Mesendoderm (in vitro differentiated cells): ENCODE measurements around the gene SPATA19.

ENCODE experiments used
- DNase-seq: peaks from one replicate; pipeline ENCODE4 v3.0.0; 2013
- H2AK5ac ChIP-seq: 2 replicates; pipeline ENCODE4 v1.6.1; 2013; ENCODE audit warnings: low read length, inconsistent platforms
- H2BK120ac ChIP-seq: 2 replicates; pipeline ENCODE4 v1.6.1; 2013; ENCODE audit warnings: low read depth, mild to moderate bottlenecking, low read length, moderate library complexity, mixed read lengths
- H2BK15ac ChIP-seq: replicated peaks from 2 replicates; pipeline ENCODE4 v1.6.1; 2013; ENCODE audit warnings: low read depth, mild to moderate bottlenecking, moderate library complexity
- H2BK5ac ChIP-seq: 2 replicates; pipeline ENCODE4 v1.6.1; 2013; ENCODE audit warnings: low read length, inconsistent platforms
- H3K18ac ChIP-seq: 2 replicates; pipeline ENCODE4 v1.6.1; 2013; ENCODE audit warnings: mild to moderate bottlenecking, low read length, mixed read lengths
- H3K23ac ChIP-seq: one replicate; pipeline ENCODE4 v1.6.1; 2013; ENCODE audit warnings: low read length
- H3K27ac ChIP-seq: 2 replicates; pipeline ENCODE4 v1.5.1; 2013; ENCODE audit warnings: low read depth, mild to moderate bottlenecking, inconsistent platforms, low read length, moderate library complexity
- H3K27me3 ChIP-seq: 2 replicates; pipeline ENCODE4 v1.6.1; 2013; ENCODE audit warnings: low read length, control low read depth, mild to moderate bottlenecking, inconsistent platforms; ENCODE audit not compliant: insufficient read depth, poor library complexity
- H3K36me3 ChIP-seq: 2 replicates; pipeline ENCODE4 v1.6.1; 2013; ENCODE audit warnings: low read length, inconsistent platforms; ENCODE audit not compliant: control insufficient read depth, insufficient read depth
- H3K4ac ChIP-seq: one replicate; pipeline ENCODE4 v1.6.1; 2013; ENCODE audit warnings: low read depth, mild to moderate bottlenecking, low read length, moderate library complexity
- H3K4me1 ChIP-seq: 2 replicates; pipeline ENCODE4 v1.6.1; 2013; ENCODE audit warnings: low read depth, low read length, inconsistent platforms; ENCODE audit not compliant: control insufficient read depth
- H3K4me2 ChIP-seq: 2 replicates; pipeline ENCODE4 v1.6.1; 2013; ENCODE audit warnings: low read length
- H3K4me3 ChIP-seq: 2 replicates; pipeline ENCODE4 v1.5.1; 2013; ENCODE audit warnings: mild to moderate bottlenecking, low read length
- H3K56ac ChIP-seq: one replicate; pipeline ENCODE4 v1.6.1; 2013; ENCODE audit warnings: low read length
- H3K79me1 ChIP-seq: 2 replicates; pipeline ENCODE4 v1.6.1; 2013; ENCODE audit warnings: low read length, inconsistent platforms
- H3K79me2 ChIP-seq: 2 replicates; pipeline ENCODE4 v1.6.1; 2013; ENCODE audit warnings: mild to moderate bottlenecking, low read length; ENCODE audit not compliant: control insufficient read depth, insufficient read depth
- H3K9ac ChIP-seq: 2 replicates; pipeline ENCODE4 v1.6.1; 2013; ENCODE audit warnings: low read length, inconsistent platforms
- H4K5ac ChIP-seq: one replicate; pipeline ENCODE4 v1.6.1; 2013; ENCODE audit warnings: low read length
- H4K8ac ChIP-seq: one replicate; pipeline ENCODE4 v1.6.1; 2013; ENCODE audit warnings: low read depth, mild to moderate bottlenecking, control low read depth, low read length, moderate library complexity
- WGBS: extraction: QIAGEN DNeasy Blood & Tissue Kit; methylation state at CpG from one replicate; pipeline ENCODE4 v1.1.7; 2013; ENCODE audit warnings: low lambda C conversion rate, missing lambda C conversion rate; ENCODE audit not compliant: insufficient coverage; ENCODE audit errors: extremely low coverage; 5-methylcytosine and 5-hydroxymethylcytosine counted together

The SPATA19 gene

GRCh38 chr11:133814588-133815100 lies 30.7 kb downstream of the SPATA19 start:
- Histone ChIP-seq H2AK5ac (no peak overlapping the region), H4K8ac (no peak overlapping the region), H3K79me2 (no peaks in the 10 kb centered on the region), H4K5ac (no peak overlapping the region), H3K27me3 (no peaks in the 10 kb centered on the region), H3K4ac (no peak overlapping the region), H2BK120ac (no peak overlapping the region), H3K9ac (no peak overlapping the region), H3K27ac (no peak overlapping the region), H3K4me2 (no peak overlapping the region), H3K18ac (no peak overlapping the region), H3K23ac (no peak overlapping the region), H3K4me1 (peaks cover 2% of the 10 kb centered on the region), H3K79me1 (no peaks in the 10 kb centered on the region), H3K56ac (no peak overlapping the region), H2BK15ac (no peak overlapping the region), H2BK5ac (no peak overlapping the region), H3K4me3 (no peak overlapping the region), H3K36me3 (no peaks in the 10 kb centered on the region)
- no CpG with 5 or more reads among the region's 8 CpGs for WGBS
- DNase-seq = peak; percentile 29

- H3K79me2 ChIP-seq = no peaks in the 10 kb centered on the region
- H3K56ac ChIP-seq = peak overlapping the region; percentile 25
- H3K18ac ChIP-seq = no peak overlapping the region
- H2BK15ac ChIP-seq = no peak overlapping the region
- H2BK120ac ChIP-seq = no peak overlapping the region
- H3K9ac ChIP-seq = no peak overlapping the region
- H3K36me3 ChIP-seq = no peaks in the 10 kb centered on the region
- H2BK5ac ChIP-seq = no peak overlapping the region
- no peaks in the 10 kb centered on the region for H3K79me1 ChIP-seq
- H3K27me3 ChIP-seq = no peaks in the 10 kb centered on the region
- peak; percentile 28 for DNase-seq
- H4K5ac ChIP-seq = no peak overlapping the region
- no peak overlapping the region for H4K8ac ChIP-seq
- peaks cover 2% of the 10 kb centered on the region for H3K4me1 ChIP-seq
- H3K4me3 ChIP-seq = no peak overlapping the region
- H3K23ac ChIP-seq = no peak overlapping the region
- no peak overlapping the region for H2AK5ac ChIP-seq
- no peak overlapping the region for H3K27ac ChIP-seq
- H3K4me2 ChIP-seq = no peak overlapping the region
- no CpG with 5 or more reads among the region's 10 CpGs for WGBS
- H3K4ac ChIP-seq = no peak overlapping the region
Observed at GRCh38 chr11:133811850-133812685, 33.2 kb downstream of the SPATA19 start.

GRCh38 chr11:133810766-133811165 lies 34.5 kb downstream of the SPATA19 start:
- Histone ChIP-seq H3K23ac (no peak overlapping the region), H3K79me1 (no peaks in the 10 kb centered on the region), H3K4me3 (no peak overlapping the region), H3K4ac (no peak overlapping the region), H3K79me2 (no peaks in the 10 kb centered on the region), H4K8ac (no peak overlapping the region), H3K56ac (no peak overlapping the region), H3K4me2 (no peak overlapping the region), H2AK5ac (no peak overlapping the region), H3K9ac (no peak overlapping the region), H2BK15ac (no peak overlapping the region), H3K36me3 (no peaks in the 10 kb centered on the region), H3K27me3 (no peaks in the 10 kb centered on the region), H3K4me1 (peaks cover 2% of the 10 kb centered on the region), H2BK120ac (no peak overlapping the region), H3K27ac (no peak overlapping the region), H2BK5ac (no peak overlapping the region), H4K5ac (no peak overlapping the region), H3K18ac (no peak overlapping the region)
- DNase-seq = no peak
- WGBS = no CpG with 5 or more reads among the region's 7 CpGs

- Histone ChIP-seq H2AK5ac (no peak overlapping the region), H3K79me1 (no peaks in the 10 kb centered on the region), H3K27ac (no peak overlapping the region), H2BK120ac (no peak overlapping the region), H3K4me3 (no peak overlapping the region), H3K36me3 (no peaks in the 10 kb centered on the region), H3K4me2 (no peak overlapping the region), H2BK15ac (no peak overlapping the region), H3K56ac (no peak overlapping the region), H3K79me2 (no peaks in the 10 kb centered on the region), H3K4ac (no peak overlapping the region), H3K18ac (no peak overlapping the region), H2BK5ac (no peak overlapping the region), H4K8ac (no peak overlapping the region), H3K27me3 (no peaks in the 10 kb centered on the region), H3K23ac (no peak overlapping the region), H3K9ac (no peak overlapping the region), H4K5ac (no peak overlapping the region), H3K4me1 (peaks cover 2% of the 10 kb centered on the region)
- WGBS = no CpG with 5 or more reads among the region's 23 CpGs
- peak; percentile 91 for DNase-seq
Observed at GRCh38 chr11:133809569-133810491, 35.5 kb downstream of the SPATA19 start.

GRCh38 chr11:133808393-133809140 lies 36.7 kb downstream of the SPATA19 start:
- Histone ChIP-seq H3K27ac (no peak overlapping the region), H4K5ac (no peak overlapping the region)

More at GRCh38 chr11:133808393-133809140, 36.7 kb downstream of the SPATA19 start:
- no peak overlapping the region for H4K8ac ChIP-seq
- H3K27me3 ChIP-seq = no peaks in the 10 kb centered on the region
- WGBS = no CpG with 5 or more reads among the region's 13 CpGs
- H3K23ac ChIP-seq = peak overlapping the region; percentile 39
- no peak overlapping the region for H3K9ac ChIP-seq
- no peaks in the 10 kb centered on the region for H3K79me1 ChIP-seq
- H3K79me2 ChIP-seq = no peaks in the 10 kb centered on the region
- no peak overlapping the region for H3K4me3 ChIP-seq
- H3K4me1 ChIP-seq = peaks cover 2% of the 10 kb centered on the region
- no peak overlapping the region for H3K4me2 ChIP-seq
- no peak overlapping the region for H3K4ac ChIP-seq
- no peaks in the 10 kb centered on the region for H3K36me3 ChIP-seq
- no peak overlapping the region for H2BK5ac ChIP-seq
- H3K56ac ChIP-seq = no peak overlapping the region
- no peak overlapping the region for H2BK120ac ChIP-seq
- H2BK15ac ChIP-seq = no peak overlapping the region
- no peak overlapping the region for H3K18ac ChIP-seq
- DNase-seq = peak; percentile 34
- H2AK5ac ChIP-seq = no peak overlapping the region
